RCC 7860 (cell line): ENCODE data around the gene KBTBD13.

ENCODE experiments used
- DNase-seq: peaks from one replicate; pipeline ENCODE4 v3.0.0-alpha.2; 2015; ENCODE audit warnings: low spot score
- FAIRE-seq: peaks from 2 replicates; lab custom pipeline; 2012; peaks lifted over from hg19 to GRCh38; lab: Jason Lieb, UNC

Gene KBTBD13

DNA sequence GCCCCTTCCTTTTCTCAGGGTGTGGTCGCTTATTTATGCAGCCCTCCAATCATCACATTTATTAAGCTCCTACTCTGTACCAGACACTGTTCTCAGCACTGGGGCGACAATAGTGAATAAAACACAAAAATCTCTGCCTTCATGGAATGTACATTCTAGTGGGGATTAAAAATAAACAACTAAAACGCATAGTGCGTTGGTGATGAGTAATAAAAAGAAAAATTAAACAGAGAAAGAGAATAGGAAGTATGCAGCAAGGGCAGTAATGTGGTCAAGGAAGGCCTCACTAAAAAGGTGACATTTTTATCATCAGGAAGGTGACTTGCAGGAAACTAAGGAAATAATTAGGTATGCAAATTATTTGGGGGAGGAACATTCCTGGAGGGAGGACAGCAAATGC lies 26.3 kb upstream of the KBTBD13 start:
- FAIRE-seq: no peak
- no peak for DNase-seq

DNA sequence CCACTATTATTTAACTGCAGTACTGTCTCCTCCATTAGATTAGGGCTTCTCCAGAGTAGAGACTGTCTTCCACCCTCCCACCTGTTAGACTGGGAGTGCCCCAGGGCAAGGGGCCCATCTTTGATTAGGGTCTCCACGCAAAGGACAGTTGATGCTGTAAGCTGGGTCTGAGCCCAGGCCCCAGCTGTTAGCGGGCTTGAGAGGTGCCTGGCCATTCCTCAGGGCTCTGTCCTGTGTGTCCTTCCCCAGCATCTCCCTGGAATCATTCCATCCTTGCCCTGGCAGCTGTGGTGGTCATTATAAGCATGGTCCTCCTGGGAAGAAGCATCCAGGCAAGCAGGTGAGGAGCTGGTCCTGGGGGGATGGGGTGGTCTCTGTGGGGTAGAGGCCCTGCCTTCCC lies 25.3 kb upstream of the KBTBD13 start:
- no peak for FAIRE-seq
- no peak for DNase-seq

DNA sequence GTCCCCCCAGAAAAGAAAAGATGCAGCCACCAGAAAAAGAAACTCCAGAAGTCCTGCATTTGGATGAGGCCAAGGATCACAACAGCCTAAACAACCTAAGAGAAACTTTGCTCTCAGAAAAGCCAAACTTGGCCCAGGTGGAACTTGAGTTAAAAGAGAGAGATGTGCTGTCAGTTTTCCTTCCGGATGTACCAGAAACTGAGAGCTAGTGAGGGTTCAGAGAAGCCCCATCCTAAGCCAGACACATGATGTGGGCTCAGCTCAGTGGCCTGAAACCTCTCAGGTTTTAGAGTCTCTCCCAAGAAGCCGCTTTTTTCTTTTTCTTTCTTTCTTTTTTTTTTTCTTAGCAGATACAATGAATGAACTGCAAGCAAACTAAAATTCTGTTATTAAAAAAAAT lies 23.6 kb upstream of the KBTBD13 start:
- no peak for DNase-seq
- no peak for FAIRE-seq

DNA sequence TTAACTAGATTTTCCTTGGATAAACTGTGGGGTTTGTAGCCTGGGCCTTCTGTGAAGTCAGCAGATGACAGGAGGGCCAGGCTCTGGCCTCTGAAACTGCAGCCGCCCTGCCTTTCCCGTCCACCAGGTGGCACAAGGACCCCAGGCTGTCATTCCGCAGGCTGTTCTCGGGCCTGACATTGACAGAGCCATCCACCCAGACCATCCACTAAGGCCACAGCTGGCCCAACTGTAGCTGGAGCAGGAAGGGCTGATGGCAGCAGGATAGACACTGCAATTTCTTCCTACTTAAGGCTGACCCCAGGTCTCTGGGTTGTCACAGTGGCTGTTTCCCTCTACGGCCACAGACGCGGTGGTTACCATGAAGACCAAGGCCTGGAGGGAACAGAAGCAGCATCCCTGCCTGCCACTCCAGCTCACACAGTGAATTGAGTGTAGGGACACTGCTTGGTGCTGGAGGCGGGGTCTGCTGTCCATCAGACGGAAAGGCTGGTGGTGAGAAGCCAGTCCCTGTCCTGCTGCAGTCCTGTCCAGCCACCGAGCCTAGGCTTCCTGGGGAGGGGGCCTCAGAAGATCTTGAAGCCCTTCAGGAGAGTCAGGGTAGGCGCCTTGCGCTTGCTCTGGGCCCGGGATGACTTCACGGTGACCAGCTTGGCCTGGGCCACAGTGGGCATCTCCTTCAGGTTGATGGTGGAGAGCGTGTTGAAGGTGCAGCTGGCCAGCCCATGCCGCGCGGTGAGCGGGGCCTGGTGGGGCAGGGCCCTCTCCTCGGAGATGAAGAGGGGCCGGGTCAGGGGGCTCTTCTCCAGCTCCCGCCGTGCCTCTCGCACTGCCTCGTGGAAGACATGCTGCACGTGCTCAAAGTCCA lies 22.0 kb upstream of the KBTBD13 start:
- peak; percentile 55 for DNase-seq
- no peak for FAIRE-seq

DNA sequence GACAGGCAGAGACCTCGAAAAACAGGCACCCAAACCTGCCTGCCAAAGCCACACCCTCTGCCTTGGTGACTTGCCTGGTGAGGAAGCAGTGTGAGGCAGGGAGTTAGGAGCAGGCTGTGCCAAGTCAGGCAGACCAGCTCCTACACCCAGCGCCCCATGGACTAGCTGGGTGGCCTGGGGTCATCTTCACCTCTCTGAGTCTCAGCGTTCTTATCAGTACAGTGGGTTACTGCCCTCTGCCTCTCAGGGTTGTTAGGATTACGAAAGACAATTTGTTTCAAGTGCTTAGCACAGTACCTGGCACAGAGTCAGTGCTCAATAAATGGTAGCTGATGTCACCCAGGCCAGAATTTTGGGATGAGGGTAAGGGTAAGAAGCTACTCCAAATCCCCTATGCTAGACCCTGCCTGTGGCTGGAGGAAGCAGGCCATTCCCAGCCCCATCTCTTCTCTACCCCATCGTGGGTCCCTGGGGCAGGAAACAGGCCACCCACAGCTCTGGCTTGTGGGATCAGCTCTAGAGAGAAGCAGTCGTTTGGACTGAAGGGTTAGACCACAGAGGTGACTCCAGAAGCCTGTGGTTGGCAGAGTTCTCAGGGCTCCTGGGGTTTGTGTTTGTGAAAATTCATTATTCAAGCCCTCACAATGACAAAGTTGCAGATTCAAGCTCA lies 21.2 kb upstream of the KBTBD13 start:
- DNase-seq (peak; percentile 71), FAIRE-seq (peak; percentile 89)

DNA sequence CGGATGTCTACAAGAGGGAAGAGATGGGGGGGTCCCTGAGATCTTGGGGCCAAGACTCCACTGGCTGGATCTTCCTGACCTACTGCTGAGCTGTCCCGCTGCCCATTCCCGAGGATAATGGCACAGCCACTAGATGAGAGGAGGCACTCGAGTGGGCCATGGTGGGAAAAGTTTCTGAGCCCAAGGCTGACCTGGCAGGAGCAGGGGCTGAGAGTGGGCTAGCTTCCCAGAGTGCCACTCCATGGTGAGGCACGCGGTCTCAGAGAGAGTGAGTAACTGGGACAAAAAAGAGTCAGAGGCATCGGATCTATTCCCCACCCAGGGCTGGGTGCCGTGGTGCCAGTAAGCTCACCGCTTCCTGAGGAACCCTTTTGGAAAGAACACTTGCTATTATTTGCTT lies 20.4 kb upstream of the KBTBD13 start:
- DNase-seq: no peak
- no peak for FAIRE-seq

DNA sequence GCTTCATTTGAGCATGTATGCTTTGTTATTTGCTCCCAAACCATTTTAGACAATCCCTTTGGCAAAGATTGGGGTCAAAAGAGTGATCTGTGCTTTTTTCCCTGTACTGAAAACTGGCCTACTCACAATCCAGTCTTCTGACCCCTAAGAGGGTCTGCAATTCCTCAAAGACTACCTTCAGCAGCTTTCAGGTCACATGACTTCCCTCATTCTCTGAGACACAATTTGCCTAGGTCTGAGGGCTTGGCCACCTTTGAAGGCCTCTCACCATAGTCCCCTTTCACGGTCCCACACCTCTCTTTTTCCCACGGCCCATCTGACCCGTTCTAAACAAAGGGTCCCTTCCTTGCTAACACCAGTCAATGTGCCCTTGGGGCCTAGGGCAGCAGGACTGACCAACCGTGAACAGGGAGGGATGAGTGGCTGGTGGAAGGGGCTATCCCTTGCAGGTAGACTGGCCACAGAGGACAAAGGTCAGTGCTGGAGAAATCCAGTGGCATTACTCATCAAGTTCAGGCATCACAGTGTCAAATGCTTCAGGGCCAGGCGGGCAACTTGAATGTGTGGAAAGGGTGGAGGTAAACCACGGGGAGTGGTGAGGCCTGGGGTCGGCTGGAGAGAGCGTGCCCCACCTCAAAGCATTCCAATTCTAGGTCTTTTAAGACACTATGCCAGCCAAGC lies 19.5 kb upstream of the KBTBD13 start:
- DNase-seq: peak; percentile 94
- peak; percentile 93 for FAIRE-seq

DNA sequence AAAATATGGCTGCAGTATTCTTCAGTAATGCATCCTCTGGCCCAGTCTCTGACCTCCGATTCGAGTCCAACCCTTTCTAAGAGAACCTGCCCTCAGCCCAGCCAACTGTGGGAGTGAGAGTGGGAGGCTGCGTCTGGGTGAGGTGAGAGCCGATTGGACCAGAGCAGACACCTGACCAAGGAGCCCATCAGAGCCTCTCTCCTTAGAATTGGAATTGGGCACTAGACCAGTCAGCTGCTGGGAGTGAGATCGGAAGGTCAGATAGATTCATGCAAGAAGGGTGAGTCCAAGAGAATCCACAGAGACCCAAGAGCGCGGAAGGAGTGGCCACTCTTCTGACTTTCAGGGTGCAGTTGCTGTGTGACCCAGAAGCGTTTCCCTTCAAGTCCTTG lies 19.0 kb upstream of the KBTBD13 start:
- no peak for FAIRE-seq
- DNase-seq: no peak

DNA sequence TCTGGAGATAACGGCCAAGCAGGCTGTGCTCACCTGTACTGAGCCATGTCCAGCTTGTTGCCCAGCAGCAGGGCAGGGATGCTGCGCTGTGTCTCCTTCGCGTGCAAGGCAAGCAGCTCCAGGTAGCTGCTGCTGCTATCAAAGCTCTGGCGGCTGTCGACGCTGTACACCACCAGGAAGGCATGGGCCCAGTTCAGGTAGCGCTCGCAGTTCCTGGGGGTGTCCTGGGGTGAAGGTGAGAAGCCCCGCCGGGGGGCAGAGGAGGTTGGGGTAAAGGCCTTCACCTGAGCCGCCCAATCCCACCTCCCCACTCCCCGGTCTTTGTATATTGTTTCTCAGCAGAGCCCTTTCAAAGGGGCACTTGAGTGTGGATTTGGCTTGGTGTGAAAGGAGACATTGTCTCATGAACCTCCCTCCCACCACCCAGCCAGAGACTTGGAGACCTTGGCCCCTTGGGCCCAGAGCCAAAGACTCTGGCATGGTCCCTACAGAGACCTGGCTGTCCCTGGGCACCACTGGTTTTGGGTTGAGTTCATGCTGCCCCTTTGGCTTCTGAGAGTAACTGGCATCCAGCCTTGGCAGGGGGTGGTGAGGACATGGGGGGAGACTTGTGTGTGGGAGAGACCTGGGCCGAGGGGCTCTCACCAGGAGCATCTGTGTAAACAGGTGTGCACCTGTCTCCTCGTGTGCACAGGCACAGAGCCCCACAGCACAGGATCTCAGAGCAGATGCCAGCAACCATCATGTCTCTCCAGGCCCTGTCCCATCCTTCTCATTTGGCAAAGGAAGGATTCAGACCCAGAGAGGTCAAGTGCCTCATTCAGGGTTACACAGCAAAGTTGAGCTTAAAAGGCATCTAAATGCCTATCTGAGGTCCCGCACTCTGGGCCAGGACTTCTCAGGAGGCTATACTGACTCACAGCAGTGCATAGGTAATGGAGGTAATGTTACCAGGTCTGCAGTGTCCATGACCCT lies 17.9 kb upstream of the KBTBD13 start:
- DNase-seq: no peak
- FAIRE-seq: no peak

DNA sequence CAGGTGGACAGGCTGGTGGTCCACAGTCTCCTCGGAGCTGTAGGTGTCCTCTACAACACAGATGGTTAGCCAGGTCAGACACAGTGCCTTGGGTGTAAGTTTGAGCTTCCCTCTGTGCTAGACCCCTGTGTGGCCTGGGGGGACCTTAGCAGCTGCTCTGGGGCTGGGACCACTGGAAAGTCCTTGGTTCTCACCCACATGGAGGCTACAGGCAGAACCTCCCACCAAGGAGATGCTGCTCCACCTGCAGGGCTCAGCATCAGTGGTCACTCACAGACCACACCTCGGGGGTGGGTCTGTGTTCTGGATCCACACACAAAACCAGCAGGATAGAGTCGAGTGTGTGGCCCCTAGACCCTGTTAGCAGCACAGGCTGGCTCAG lies 17.2 kb upstream of the KBTBD13 start:
- FAIRE-seq (no peak), DNase-seq (no peak)

DNA sequence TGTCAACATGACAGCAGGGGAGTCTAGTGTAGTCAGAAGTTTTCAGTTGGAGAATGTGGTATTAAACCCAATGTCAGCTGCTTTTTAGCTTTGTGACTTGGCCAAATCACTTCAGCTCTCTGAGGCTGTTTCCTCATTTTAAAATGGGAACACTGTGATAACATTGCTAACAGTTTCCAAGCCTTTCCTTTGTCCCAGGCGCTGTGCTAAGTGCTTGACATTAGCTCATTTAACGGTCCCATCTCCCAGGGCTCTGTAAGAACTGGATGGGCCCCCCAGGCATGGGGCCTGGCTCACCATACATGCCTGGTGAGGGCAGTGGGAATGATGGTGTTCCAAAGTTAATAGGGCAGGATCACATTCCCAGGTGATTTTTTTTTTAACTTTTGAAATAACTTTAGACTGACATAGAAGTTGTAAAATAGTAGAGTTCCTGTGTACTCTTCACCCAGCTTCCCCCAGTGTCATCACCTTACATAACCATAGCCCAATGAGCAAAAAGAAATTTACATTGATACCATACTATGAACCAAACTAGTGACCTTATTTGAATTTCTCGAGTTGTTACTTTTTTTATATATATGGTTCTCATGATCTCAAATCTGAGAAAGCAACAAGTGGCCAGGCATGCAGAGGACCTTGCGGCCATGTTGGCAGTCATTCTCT lies 16.5 kb upstream of the KBTBD13 start:
- DNase-seq: no peak
- no peak for FAIRE-seq

DNA sequence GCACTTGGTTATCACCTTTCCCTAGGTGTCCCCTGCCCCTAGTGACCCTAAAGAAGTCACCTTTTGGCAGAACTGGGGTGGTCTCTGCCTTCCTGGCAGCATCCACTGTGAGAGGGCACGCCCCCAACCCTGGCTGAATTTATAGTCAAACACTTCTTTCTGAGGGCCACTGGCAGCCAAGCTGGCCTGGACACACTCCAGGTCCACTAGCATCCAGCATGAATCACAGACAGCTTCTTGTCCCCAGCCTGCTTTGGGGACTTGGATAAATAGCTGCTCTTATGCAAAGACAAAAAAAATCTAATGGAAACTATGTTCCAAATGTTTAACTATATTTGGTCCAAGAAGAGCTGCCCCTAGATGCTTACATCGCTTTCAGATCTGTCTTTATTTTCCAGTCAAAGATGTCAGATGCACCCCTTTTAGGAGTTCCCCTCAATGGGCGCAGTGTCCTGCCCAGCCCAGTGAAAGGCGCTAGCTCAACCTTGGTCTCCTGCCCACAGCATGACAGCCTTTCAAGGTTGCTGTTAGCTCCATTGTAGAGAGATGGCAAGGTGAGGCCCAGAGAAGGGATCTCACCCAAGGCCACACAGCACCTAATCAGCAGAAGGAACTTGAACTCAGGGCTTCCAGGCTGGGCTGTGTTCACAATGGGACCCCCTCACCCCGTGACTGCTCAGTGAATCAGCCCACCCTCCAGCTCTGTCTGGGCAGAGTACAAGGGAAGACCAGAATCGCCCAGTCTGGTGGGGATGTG lies 15.7 kb upstream of the KBTBD13 start:
- DNase-seq (no peak), FAIRE-seq (no peak)

DNA sequence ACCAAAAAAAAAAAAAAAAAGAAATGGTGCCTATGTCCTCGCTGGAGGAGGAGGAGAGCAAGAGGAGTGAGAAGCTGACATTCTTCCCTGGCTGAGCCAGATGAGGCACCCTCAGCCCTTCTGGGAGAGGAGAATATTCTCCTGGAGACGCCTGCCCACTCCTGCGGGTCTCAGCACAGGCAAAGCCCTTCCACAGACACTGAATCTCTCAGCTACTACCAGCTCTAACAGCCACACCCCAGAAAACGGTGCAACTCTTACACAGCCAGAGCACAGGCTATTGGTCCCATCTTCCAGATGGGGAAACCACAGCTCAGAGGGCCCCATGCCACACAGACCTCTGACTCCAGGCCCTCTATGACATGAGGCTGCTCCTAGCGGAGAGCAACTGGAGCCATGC lies 14.5 kb upstream of the KBTBD13 start:
- DNase-seq: no peak
- FAIRE-seq: no peak

DNA sequence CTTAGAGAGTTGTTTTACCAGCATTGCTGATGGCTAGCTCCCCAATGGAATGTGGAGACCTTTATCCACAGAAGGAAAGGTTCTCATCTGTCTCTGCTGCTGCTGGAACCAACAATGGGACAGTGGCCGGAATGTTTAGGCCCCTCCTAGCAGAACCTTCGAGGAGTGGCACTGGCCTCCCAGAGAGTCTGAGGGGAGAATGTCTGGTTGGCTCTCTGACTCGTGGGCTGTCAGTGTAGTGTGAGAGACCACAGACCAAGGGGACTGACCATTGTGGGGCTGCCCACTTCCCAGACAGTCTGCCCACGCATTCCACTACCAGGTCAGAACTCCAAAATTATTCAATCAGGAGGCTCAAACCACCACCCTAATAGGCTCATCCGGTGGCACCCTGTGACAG lies 13.8 kb upstream of the KBTBD13 start:
- no peak for FAIRE-seq
- no peak for DNase-seq

DNA sequence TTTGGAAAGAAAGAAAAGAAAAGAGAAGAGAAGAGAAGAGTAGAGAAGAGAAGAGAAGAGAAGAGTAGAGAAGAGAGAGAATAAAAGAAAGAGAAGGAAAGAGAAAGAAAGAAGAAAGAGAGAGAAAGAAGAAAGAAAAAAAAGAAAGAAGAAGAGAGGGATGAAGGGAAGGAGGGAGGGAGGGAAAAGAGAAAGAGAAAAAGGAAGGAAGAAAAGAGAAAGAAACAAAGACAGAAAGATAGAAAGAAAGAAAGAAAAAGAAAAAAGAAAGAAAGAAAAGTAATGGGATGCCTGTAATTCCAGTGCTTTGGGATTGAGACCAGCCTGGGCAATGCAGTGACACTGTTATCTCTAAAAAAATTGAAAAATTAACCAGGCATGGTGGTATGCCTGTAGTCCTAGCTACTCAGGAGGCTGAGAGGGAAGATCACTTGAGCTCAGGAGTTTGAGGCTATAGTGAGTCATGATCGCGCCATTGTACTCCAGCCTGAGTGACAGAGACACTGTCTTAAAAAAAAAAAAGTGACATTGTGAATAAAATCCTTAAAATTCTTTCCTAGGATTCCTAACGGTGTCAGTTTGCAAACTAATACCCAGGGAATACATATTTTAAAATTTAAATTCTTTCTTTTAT lies 10.4 kb upstream of the KBTBD13 start:
- FAIRE-seq: no peak

DNA sequence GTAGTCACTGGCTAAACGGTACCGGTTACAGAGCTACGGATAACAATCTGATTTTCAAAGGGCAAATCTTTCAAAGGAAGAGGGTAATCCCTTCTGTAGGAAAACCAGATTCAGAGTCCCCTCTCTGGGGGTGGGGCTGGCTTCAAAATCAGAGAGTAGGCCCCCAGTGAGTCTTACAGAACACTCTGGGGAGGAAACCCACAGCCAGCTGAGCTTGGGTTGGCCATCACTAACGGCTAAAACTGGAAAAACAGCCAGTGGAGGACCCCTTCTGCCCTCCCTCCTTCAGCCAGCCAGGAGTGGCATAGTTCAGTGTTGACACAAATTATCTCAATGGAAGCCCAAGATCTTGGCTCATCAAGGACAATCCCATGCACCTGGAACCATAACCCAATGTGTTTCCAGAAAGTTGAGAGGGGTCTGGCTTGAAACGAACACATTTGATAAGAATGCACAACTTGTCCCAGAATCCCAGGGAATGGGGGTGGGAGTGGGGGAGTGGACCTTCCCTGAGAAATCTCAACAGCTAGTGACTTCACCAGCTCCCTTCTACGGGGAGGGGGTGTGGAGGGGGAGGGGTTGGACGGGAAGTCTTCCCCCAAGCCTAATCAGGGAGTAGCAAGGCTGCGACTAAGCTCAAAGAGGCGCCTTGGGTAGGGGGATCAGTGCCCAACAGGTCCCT lies 9.8 kb upstream of the KBTBD13 start:
- FAIRE-seq (no peak), DNase-seq (no peak)

More for the DNA sequence above, 10.4 kb upstream of the KBTBD13 start:
- DNase-seq: peak; percentile 55

DNA sequence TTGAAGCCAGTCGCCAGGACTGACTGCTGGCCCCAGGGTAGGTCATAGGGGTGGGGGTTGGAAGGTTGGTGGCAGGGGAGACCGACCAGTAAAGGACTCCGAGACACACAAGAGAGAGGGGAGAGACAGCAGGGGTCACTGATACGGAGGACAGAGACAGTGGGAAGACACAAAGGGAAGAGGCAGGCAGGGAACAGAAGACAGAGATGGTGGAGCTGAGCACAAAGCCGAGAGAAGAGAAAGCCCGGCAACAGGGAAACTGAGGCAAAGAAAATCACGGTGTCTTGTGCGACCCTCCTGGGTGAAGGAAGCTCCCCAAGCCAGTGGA lies 9.3 kb upstream of the KBTBD13 start:
- FAIRE-seq (no peak), DNase-seq (no peak)

DNA sequence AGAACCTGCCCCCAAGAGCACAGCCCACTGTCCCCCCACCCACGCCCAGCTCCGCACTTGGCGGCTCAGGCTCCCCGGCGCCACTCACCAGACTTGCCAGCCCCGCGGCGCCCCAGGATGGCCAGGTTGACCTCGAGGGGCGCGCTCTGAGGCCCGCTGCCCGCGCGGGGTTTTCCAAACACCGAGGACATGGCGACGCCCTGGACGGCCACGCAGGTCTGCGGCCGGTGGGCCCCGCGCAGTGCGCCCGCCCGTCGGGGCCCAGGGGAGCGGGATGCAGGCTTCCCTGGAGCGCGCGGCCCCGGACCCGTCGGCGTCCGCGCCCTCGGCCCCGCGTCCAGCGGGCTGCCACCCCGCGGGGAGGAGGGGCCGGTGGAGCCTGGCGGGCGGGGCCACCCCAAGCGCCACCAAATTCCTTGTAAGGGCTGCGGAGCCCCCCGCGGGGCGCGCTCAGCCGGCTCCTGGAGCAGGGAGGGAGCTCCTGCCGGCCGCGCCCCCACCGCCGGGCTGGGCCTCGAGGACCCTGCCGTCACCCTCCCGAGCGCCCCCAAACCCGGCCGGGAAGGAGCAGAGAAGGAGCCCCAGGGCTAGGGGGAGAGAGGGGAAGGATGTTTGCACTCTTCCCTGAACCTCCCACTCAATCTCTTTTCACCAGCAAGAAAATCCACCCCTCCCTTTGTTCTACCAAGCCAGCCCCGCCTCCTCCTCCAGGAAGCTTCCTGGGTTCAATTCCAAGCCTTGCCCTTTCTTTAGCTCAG lies 8.7 kb upstream of the KBTBD13 start, which contains the start of gene RASL12:
RASL12 (minus strand) TSS at position 347 of the 758 bp plus-strand sequence; CDS start at position 191, 156 bp downstream.
- no peak for FAIRE-seq
- no peak for DNase-seq
